ENCODE results near the gene CCDC175.

CCDC175 gene

GRCh38 chr14:59576332-59577294 lies at the start of gene CCDC175:
Gene CCDC175, minus strand, starts transcription at chr14:59576812. Its CDS starts 37 bp downstream, at chr14:59576775.
- peak; percentile 72 for DNase-seq (ENCODE audit: low read depth)

GRCh38 chr14:59622631-59623030 lies 46.0 kb upstream of the CCDC175 start:
- DNase-seq (ENCODE audit: low read depth): no peak

- no peak for DNase-seq (ENCODE audit: low read depth)
Measured at GRCh38 chr14:59619061-59619460, 42.4 kb upstream of the CCDC175 start.

- DNase-seq (ENCODE audit: low read depth): no peak
Measured at GRCh38 chr14:59601056-59601455, 24.4 kb upstream of the CCDC175 start.

- no peak for DNase-seq (ENCODE audit: low read depth)
Measured at GRCh38 chr14:59600211-59600945, 23.8 kb upstream of the CCDC175 start.

GRCh38 chr14:59595071-59595470 lies 18.5 kb upstream of the CCDC175 start:
- DNase-seq (ENCODE audit: low read depth): no peak

- no peak for DNase-seq (ENCODE audit: low read depth)
Measured at GRCh38 chr14:59591641-59592370, 15.2 kb upstream of the CCDC175 start.

- no peak for DNase-seq (ENCODE audit: low read depth)
Measured at GRCh38 chr14:59588101-59588500, 11.5 kb upstream of the CCDC175 start.

GRCh38 chr14:59585891-59586554 lies 9.4 kb upstream of the CCDC175 start:
- DNase-seq (ENCODE audit: low read depth): no peak

GRCh38 chr14:59583755-59584154 lies 7.1 kb upstream of the CCDC175 start:
- DNase-seq (ENCODE audit: low read depth): no peak

GRCh38 chr14:59582845-59583509 lies 6.4 kb upstream of the CCDC175 start:
- DNase-seq (ENCODE audit: low read depth): no peak

GRCh38 chr14:59582161-59582560 lies 5.5 kb upstream of the CCDC175 start:
- no peak for DNase-seq (ENCODE audit: low read depth)

GRCh38 chr14:59580911-59581310 lies 4.3 kb upstream of the CCDC175 start:
- DNase-seq (ENCODE audit: low read depth): no peak

- no peak for DNase-seq (ENCODE audit: low read depth)
Measured at GRCh38 chr14:59570122-59570521, 6.5 kb downstream of the CCDC175 start.

- no peak for DNase-seq (ENCODE audit: low read depth)
Measured at GRCh38 chr14:59566725-59567124, 9.9 kb downstream of the CCDC175 start.

- no peak for DNase-seq (ENCODE audit: low read depth)
Measured at GRCh38 chr14:59566296-59566695, 10.3 kb downstream of the CCDC175 start.

GRCh38 chr14:59565087-59565486 lies 11.5 kb downstream of the CCDC175 start:
- DNase-seq (ENCODE audit: low read depth): no peak

- no peak for DNase-seq (ENCODE audit: low read depth)
Measured at GRCh38 chr14:59564366-59564765, 12.2 kb downstream of the CCDC175 start.

- DNase-seq (ENCODE audit: low read depth): no peak
Measured at GRCh38 chr14:59547310-59547709, 29.3 kb downstream of the CCDC175 start.

- no peak for DNase-seq (ENCODE audit: low read depth)
Measured at GRCh38 chr14:59543873-59544272, 32.7 kb downstream of the CCDC175 start.

- DNase-seq (ENCODE audit: low read depth): no peak
Measured at GRCh38 chr14:59541731-59542130, 34.9 kb downstream of the CCDC175 start.
